HS-5 (cell line): ENCODE data around the gene ANKRD10.

ENCODE experiments used
- DNase-seq: peaks from one replicate; pipeline ENCODE4 v3.0.0-alpha.2; 2012; ENCODE audit warnings: low read depth

ANKRD10 gene

DNA sequence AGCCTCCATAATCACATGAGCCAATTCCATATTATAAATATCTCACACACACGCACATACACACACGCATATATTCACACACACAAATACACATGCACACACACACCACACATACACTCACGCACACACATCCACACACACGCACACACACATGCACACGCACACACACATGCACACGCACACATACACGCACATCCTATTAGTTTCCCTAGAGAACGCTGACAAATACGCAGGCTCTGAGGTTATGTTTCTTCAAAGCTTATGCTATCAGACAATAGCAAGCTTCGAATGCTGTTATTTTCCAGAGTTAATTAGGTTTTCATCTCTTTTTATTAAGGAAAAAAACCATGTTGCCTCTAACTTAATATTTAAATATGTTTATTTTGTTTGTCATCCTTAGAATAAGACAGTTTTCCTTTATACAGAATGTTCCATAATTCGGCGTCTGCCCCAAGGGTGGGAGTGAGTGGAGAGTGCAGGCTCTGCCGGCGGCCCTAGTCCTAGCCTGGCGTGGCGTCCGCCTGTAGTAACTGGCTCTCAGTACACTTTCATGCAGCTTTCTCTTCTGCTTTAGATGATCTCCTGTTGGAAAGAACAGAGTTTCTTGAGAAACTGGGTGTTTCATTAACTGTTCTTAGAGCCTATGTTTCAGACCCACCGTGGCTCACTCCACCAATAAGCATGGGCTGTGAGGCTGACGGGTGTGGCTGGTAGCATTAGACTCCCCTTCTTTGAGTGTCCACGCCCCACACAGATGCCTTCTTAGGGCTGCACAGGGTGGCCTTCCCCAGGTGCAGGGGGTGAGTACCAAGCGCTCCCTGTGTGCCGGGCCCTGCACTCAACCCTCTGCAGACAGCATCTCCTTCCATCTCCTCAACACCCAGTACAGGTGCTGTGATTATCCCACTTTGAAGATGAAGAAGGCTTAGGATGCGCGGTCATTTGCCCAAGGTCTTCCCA, 30.4 kb upstream of the ANKRD10 start:
- DNase-seq: no peak

DNA sequence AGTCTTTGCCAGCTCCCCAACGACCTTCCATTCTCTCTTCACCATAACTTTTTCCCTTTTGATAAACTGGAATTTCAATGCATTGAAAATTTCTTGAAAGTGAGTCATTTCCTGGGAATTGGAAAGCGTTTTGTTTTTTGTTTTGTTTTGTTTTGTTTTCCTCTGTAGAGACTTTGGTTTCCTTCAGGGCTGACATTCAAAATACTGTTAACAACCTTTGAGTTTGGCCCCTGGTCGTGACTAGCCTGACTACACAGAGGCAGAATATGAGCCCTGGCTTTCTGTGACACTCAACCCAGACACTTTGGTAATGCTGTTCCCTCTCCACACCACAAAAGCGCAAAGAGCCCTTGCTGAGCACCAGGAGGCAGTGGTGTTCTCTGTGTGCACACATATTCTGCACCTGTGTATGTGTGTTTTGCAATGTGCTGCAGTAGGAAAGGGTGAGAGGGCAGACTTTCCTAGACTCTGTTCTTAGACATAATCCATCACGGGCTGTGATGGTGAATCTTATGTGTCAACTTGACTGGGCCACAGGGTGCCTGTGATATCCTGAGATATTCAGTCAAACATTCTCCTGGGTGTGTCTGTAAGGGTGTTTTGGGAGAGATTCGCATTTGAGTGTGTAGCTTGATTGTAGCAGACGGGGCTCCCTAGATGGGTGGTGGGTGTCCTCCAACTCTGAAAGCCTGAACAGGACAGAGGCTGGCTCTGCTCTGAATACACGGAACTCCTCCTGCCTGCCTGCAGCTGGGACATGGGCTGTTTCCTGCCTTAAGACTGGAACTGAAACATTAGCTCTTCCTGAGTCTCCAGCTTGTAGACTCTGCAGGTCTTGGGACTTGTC, 29.5 kb upstream of the ANKRD10 start:
- no peak for DNase-seq

DNA sequence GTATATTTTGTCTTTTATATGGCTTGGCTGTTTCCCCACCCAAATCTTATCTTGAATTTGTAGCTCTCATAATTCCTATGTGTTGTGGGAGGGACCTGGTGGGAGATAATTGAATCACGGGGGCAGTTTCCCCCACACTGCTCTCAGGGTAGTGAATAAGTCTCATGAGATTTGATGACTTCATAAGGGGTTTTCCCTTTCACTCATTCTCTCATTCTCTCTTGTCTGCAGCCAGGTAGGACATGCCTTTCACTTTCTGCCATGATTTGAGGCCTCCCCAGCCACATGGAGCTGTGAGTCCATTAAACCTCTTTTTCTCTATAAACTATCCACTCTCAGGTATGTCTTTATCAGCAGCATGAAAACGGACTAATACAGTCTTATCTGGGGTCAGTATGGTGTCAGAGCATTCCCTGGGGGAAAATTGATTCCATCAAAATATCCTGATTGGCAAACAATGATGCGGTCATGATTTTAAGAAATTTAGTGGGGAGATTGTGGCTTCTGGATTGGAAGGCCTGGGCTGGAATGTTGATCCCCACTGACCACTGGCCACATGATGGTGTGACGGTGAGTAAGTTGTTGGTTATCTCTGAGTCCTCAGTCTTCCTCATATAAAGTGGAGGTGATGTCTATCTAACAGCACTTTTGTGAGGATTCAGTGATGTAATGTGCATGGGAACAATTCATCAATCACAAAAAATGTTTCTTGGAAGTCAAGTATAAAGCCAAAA, 27.5 kb upstream of the ANKRD10 start:
- DNase-seq: no peak

DNA sequence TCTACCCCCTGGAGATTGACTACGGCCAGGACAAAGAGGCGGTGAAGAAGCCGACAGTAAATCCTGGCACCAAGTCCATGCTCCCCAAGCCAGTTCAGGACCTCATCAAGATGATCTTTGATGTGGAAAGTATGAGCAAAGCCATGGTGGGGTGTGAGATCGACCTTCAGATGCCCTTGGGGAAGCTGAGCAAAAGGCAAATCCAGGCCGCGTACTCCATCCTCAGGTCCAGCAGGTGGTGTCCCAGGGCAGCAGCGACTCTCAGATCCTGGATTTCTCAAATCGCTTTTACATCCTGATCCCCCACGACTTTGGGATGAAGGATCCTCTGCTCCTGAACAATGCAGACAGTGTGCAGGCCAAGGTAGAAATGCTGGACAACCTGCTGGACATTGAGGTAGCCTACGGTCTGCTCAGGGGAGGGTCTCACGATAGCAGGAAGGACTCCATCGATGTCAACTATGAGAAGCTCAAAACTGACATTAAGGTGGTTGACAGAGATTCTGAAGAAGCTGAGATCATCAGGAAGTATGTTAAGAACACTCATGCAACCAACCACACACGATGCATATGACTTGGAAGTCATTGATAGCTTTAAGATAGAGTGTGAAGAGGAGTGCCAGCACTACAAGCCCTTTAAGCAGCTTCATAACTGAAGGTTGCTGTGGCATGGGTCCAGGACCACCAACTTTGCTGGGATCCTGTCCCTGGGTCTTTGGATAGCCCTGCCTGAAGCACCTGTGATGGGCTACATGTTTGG, 24.0 kb upstream of the ANKRD10 start:
- no peak for DNase-seq

DNA sequence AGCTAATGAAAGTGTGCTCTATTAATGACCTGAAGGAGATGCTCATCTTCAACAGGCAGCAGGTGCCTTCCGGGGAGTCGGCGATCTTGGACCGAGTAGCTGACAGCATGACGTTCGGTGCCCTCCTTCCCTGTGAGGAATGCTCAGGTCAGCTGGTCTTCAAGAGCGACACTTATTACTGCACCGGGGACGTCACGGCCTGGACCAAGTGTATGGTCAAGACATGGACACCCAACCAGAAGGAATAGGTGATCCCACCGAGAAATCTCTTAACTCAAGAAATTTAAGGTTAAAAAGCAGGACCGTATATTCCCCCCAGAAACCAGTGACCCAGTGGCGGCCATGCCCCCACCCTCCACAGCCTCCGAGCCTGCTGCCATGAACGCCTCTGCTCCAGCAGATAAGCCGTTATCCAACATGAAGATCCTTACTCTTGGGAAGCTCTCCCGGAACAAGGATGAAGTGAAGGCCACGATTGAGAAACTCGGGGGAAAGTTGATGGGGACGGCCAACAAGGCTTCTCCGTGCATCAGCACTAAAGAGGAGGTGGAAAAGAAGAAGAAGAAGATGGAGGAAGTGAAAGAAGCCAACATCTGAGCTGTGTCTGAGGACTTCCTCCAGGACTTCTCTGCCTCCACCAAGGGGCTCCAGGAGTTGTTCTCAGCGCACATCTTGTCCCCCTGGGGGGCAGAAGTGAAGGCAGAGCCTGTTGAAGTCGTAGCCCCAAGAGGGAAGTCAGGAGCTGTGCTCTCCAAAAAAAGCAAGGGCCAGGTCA, 22.8 kb upstream of the ANKRD10 start:
- no peak for DNase-seq

DNA sequence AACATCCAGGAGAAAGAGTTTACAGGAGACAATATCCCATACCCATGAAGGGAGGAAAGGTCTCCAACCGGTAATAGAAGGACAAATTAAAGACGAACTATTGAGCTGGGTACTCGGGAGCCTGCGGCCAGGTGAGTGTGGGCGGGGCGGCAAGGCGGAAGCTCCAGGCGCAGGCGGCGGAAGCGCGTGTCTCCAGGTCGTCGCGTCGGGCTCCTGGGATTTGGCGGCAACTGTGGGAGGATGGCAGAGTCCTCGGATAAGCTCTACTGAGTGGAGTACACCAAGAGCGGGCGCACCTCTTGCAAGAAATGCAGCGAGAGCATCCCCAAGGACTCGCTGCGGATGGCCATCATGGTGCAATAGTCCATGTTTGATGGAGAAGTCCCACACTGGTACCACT, 21.6 kb upstream of the ANKRD10 start:
- DNase-seq: no peak

DNA sequence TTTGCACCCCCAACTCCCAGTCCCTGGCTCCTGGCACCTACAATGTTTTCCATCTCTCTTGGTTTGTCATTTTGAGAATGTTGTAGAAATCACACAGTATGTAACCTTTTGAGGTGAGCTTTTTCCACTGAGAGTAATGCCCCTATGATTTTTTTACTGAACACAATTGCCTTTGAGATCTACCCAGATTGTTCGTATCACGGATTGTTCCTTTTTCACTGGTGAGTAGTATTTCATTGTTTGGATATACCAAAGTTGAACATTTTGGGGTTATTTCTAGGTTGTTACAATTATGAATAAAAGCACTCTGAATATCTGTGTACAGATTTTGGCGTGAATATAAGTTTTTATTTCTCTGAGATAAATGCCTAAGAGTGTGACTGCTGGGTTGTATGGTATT, 17.7 kb upstream of the ANKRD10 start:
- no peak for DNase-seq

DNA sequence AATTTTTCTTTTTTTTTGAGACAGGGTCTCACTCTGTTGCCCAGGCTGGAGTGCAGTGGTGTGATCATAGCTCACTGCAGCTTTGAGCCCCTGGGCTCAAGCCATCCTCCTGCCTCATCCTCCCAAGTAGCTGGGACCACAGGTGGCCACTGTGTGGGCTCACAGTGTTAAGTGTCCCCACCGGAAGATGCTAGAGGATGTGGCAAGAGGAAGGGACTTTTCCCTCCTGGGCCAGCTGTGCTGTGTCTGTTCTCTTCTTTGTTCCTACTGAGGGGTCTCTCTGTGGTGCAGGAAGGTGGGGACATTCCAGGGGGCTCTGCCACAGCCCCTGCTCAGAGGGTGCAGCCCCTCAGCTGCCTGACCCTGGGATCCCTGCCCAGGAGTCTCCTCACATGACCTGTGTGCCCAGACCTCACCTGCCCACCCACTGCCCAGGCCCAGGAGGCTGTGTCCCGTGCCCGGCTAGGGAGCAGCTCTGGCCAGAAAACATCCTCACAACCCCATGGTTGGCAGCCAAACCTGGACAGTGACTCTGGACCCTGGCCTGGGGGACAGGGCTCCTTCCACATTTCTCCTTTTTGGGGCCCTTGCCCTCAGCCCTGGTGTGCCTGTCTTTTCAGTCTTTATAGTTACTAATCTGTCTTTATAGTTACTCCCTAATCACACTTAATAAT, 14.4 kb upstream of the ANKRD10 start:
- no peak for DNase-seq

DNA sequence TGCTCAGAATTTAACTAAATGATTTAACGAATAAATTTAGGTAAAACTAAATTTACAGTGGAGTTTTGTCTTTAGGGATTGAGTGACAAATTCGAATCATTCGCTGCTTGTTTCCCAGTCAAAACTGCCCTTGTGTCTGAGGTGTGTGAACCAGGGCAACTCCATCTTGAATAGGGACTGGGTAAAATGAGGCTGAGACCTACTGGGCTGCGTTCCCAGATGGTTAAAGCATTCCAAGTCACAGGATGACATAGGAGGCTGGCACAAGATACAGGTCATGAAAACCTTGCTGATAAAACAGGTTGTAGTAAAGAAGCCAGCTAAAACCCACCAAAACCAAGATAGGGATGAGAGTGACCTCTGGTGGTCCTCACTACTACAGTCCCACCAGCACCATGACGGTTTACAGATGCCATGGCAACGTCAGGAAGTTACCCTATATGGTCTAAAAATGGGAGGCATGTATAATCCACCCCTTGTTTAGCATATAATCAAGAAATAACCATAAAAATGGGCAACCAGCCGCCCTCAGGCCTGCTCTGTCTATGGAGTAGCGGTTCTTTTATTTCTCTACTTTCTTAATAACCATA, 10.2 kb upstream of the ANKRD10 start:
- DNase-seq: no peak

DNA sequence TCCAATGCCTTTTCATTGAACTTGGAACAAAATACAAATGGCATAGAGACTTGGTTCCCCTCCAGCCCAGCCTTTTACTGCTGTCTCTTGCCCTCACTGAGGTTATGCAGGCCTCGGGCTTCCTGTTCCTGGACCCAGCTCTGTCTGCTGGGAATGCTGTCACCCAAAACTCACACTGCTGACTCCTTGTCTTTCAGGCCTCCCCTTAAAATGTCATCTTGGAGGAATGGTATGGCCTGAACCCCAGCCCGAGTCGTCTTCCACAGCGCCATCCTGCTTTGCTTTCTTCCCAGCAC, 9.7 kb upstream of the ANKRD10 start:
- DNase-seq: no peak

DNA sequence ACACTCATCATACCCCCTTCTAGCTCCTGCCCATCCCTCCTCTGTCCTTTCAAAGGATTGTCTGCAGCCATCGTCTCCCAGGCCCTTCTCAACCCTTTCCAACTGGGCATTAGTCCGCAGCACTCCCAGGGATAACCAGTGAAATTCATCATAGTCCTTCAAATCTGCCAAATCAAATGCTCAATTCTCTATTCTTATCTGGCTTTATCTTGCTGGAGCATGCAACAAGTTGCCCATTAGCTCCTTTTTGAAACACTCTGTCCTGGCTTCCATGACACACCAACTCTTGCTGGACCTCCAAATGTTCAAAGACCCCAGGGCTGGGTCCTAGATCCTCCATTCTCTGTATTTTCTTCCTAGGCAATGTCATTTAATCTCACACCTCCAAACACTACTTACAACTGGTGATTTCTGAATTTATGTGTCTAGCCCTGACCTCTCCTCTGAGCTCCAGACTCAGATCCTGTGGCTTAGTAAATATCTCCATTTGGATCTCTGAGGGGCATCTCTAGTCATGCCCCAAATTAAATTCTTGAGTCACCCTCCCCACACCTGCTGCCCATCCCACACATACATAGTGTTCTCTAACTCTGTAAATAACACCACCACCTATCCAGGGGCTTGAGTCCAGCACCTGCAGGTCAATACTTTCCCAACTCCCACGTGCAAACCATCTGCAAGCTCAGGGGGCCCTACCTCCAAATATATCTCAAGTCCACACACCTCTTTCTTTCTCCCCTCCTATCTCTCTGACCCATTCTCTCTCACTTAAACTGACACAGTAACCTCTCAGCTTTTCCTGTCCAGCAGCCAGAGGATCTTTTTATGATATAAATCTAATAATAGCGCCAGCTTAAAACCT, 9.1 kb upstream of the ANKRD10 start:
- no peak for DNase-seq

DNA sequence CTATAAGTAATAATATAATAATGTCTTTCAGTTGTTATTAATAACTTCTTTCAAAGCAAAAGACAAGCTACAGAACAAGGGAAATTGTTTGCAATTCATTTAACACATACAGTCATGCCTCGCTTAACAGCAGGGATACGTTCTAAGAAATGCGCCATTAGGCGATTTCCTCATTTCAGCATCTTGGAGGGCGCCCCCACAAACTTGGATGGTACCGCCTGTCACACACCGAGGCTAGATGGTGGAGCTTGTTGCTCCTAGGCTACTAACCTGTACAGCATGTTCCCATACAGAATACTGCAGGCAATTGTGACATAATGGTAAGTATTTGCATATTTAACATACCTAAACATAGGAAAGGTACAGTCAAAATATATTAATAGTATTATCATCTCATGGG, 8.2 kb upstream of the ANKRD10 start:
- no peak for DNase-seq

DNA sequence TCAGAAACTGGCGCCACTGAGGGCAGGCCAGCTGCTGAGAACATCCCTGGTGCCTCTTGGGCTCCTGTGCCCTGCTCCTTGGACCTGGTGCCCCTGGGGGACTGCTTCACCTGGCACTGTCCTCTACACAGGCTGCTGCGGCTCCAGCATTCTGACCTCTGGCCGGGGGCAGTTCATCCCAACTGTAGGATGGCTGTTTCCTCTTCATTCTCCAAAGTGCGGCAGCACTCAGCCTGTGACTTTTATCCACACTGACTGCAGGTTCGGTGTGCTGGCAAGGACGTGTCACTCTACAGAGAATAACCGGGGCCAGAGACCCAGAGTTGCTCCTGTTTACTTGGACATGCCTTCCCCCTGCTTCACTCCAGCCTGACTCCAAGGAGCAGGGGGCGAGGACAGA, 7.6 kb upstream of the ANKRD10 start:
- no peak for DNase-seq

DNA sequence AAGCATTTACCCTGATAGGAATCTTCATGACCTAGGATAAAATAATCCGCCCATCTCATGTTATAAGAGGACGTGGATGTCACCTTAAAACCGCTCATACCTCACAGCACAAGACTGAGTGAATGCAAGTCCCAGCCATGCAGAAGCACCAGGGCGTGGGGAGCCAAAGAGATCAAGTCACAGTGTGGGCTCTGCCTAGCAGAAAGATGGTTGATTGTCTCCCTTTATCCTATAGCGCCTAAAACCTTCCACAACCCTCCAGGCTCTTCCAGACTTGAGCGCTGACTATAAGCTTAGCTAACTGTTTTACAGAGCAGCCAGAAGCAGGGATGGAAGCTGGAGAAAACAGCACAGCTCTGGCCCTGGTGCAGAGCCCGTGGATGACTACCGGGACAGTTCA, 6.8 kb upstream of the ANKRD10 start:
- no peak for DNase-seq

DNA sequence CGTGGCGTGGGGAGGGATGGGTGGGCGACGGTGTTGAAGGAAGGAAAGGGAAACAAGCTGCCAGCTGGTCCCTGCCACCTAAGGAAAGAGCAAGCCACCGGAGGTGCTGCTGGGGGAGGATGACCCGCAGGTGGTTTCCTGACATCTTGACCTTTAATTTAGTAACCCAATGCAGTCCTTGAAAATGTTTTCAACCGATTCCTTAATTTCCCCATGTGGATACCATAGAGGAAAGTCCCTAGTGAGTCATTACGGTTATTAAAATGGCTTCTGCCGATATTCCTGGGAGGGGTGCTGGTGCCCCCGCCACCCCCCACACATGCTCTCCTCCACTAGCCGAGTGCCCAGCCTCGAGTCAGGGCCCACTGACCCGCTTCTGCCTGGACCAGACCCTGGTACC, 6.3 kb upstream of the ANKRD10 start:
- no peak for DNase-seq

DNA sequence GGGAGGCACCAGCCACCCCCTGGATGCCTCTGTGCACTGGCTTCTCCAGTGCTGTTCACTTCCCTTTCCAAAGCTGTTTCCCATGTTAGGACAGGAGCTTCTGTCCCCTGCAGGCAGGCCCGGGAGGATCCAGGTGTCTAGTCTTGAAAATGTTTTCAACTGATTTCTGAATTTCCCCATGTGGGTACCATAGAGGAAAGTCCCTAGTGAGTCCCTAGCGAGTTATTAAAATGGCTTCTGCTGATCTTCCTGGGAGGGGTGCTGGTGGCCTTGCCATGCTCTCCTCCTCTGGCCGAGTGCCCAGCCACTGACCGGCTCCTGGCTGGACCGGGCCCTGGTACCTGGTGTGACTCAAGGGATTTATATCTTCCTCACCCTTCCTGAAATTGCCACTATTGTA, 5.2 kb upstream of the ANKRD10 start:
- DNase-seq: no peak

DNA sequence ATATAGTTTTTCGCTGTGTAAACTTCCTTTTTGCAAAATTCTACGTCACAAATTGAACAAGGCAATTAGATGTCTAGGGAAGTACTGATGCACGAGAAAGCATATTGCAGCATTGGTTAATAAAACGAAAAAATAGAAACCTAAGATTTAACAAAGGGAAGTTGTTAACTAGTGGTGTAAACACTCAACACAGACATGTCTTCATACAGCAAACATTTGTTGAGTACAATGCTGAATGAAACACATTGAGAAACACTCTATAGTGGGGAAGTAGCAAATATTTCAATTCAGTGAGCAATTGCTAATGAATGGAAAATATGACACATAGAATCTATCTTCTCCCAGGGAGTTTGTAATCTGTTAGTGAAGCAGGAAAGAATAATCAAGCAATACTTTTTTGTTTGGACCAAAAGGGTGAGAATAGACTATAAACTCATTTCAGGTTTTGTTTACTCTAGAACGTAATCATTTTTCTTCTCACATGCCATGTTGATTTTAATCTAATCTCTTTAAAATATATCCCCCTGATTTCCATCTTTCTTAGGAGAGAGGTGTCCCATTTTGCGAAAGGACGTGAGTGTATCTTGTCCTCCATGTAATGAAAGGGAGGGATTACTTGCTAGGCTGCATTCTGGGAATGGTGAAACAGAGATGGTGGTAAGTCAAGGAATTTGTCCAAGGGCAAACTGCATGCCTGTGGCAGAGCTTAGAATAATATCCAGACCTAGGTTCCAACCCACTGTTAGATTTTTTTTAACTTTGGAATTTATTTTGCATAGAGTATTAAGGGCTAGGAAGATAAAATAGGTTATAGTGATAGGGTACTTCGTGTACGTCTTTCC, 1.7 kb upstream of the ANKRD10 start:
- DNase-seq: peak; percentile 20

DNA sequence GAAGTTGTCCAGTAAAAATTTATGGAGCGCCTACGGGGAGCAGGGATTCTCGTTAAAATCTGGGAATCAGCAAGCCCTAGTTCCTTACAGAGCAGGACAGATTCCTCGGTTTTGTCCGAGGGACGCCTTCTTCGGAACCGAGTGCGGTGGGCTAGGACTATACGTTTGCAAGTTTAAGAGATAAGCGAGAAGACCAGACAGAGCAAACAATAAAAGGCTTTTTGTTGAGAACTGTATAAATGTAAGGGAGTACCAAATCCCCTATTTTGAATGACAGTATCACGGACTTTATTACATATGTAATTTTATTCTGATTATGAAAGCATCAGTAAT, 971 bp upstream of the ANKRD10 start:
- DNase-seq: no peak
